Progenitor cell of endocrine pancreas (in vitro differentiated cells): ENCODE results near the gene CAMK1D. TPM values are rescaled to one million over a fixed set of nuclear protein-coding genes. Genes with fewer than 3 reads are reported as not detected.

Source experiments
- DNase-seq: peaks from one replicate; pipeline ENCODE4 v3.0.0; 2021; ENCODE audit warnings: low spot score; ENCODE audit not compliant: unreplicated experiment
- H3K27ac Mint-ChIP-seq: 2 replicates; pipeline ENCODE4 v1.8.0; 2021; ENCODE audit warnings: mild to moderate bottlenecking, moderate library complexity, mixed read lengths
- H3K27me3 Mint-ChIP-seq: 2 replicates; pipeline ENCODE4 v1.8.0; 2021; ENCODE audit warnings: mixed read lengths
- H3K36me3 Mint-ChIP-seq: 2 replicates; pipeline ENCODE4 v1.8.0; 2022; ENCODE audit warnings: mixed read lengths; ENCODE audit not compliant: insufficient read depth
- H3K4me1 Mint-ChIP-seq: 2 replicates; pipeline ENCODE4 v1.8.0; 2021; ENCODE audit warnings: low read depth, mixed read lengths
- H3K4me3 Mint-ChIP-seq: 2 replicates; pipeline ENCODE4 v1.8.0; 2021; ENCODE audit warnings: low read depth, mild to moderate bottlenecking, moderate library complexity, mixed read lengths
- H3K9me3 Mint-ChIP-seq: 2 replicates; pipeline ENCODE4 v1.8.0; 2021; ENCODE audit warnings: low read depth, mixed read lengths
- CTCF ChIP-seq: fragments of 200-600 bp; sonication (generic); IDR thresholded peaks from one replicate; pipeline ENCODE4 v1.5.0; 2021; ENCODE audit warnings: antibody characterized with exemption, mild to moderate bottlenecking; ENCODE audit not compliant: unreplicated experiment
- total RNA-seq: library from RNA; stranded (reverse); gene quantifications from 2 replicates; pipeline ENCODE4 v1.2.1, GENCODE V29; 2021

Gene CAMK1D
- total RNA-seq, 1 donor from 2014 or later, result 10.8 TPM

- no peak for DNase-seq
- H3K4me1 Mint-ChIP-seq, result peaks cover 1% of the 10 kb centered on the region
- H3K27me3 Mint-ChIP-seq, result peaks cover 2% of the 10 kb centered on the region
- no peak overlapping the region for H3K27ac Mint-ChIP-seq
- peaks cover 1% of the 10 kb centered on the region for H3K36me3 Mint-ChIP-seq
- no peak for TF ChIP-seq CTCF
- H3K4me3 Mint-ChIP-seq, result no peak overlapping the region
- H3K9me3 Mint-ChIP-seq, result peaks cover 10% of the 10 kb centered on the region
Observed at GRCh38 chr10:12550994-12551393, 201.6 kb downstream of the CAMK1D start.

GRCh38 chr10:12556039-12556438 is 206.7 kb downstream of the CAMK1D start:
- Mint-ChIP-seq H3K27ac (no peak overlapping the region), H3K4me1 (peaks cover 3% of the 10 kb centered on the region)
- no peak for TF ChIP-seq CTCF

GRCh38 chr10:12559578-12560178 is 210.3 kb downstream of the CAMK1D start:
- no peak for TF ChIP-seq CTCF
- peaks cover 3% of the 10 kb centered on the region for H3K4me1 Mint-ChIP-seq
- H3K36me3 Mint-ChIP-seq, result no peaks in the 10 kb centered on the region
- H3K9me3 Mint-ChIP-seq, result no peaks in the 10 kb centered on the region
- DNase-seq, result no peak
- no peak overlapping the region for H3K4me3 Mint-ChIP-seq
- peaks cover 4% of the 10 kb centered on the region for H3K27me3 Mint-ChIP-seq
- no peak overlapping the region for H3K27ac Mint-ChIP-seq

More at GRCh38 chr10:12556039-12556438, 206.7 kb downstream of the CAMK1D start:
- Mint-ChIP-seq H3K27me3 (no peaks in the 10 kb centered on the region), H3K9me3 (no peaks in the 10 kb centered on the region), H3K4me3 (no peak overlapping the region), H3K36me3 (no peaks in the 10 kb centered on the region)
- no peak for DNase-seq

GRCh38 chr10:12561307-12561706 is 212.0 kb downstream of the CAMK1D start:
- no peak overlapping the region for H3K27ac Mint-ChIP-seq
- H3K4me1 Mint-ChIP-seq, result peaks cover under 1% of the 10 kb centered on the region
- DNase-seq, result no peak
- no peak overlapping the region for H3K4me3 Mint-ChIP-seq
- H3K9me3 Mint-ChIP-seq, result no peaks in the 10 kb centered on the region
- no peak for TF ChIP-seq CTCF
- no peaks in the 10 kb centered on the region for H3K36me3 Mint-ChIP-seq
- peaks cover 4% of the 10 kb centered on the region for H3K27me3 Mint-ChIP-seq

GRCh38 chr10:12561720-12562119 is 212.4 kb downstream of the CAMK1D start:
- Mint-ChIP-seq H3K4me1 (no peaks in the 10 kb centered on the region), H3K27me3 (peaks cover 4% of the 10 kb centered on the region), H3K4me3 (no peak overlapping the region), H3K36me3 (no peaks in the 10 kb centered on the region), H3K9me3 (no peaks in the 10 kb centered on the region), H3K27ac (no peak overlapping the region)
- no peak for DNase-seq
- no peak for TF ChIP-seq CTCF
